Measurements from ENCODE around the gene PTPRM.

DNA sequence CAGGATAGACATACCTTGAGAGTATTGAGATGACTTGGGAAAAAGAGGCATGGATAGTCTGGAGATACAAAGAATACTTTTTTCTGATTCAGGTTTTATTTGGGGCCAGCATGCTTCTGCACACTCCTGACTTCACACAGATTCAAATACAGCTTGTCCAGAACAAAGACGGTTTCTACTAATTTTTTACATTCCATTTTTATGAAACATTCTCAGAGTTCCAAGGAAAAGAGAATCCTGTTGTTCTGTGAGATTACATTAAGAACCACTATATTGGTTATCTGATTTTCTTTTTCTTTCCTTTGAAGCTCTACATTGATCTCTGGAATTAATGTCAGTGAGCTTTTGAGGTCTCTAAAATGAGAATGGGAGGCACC lies 41.0 kb downstream of the PTPRM start:
- TF ChIP-seq, protein P1, sequence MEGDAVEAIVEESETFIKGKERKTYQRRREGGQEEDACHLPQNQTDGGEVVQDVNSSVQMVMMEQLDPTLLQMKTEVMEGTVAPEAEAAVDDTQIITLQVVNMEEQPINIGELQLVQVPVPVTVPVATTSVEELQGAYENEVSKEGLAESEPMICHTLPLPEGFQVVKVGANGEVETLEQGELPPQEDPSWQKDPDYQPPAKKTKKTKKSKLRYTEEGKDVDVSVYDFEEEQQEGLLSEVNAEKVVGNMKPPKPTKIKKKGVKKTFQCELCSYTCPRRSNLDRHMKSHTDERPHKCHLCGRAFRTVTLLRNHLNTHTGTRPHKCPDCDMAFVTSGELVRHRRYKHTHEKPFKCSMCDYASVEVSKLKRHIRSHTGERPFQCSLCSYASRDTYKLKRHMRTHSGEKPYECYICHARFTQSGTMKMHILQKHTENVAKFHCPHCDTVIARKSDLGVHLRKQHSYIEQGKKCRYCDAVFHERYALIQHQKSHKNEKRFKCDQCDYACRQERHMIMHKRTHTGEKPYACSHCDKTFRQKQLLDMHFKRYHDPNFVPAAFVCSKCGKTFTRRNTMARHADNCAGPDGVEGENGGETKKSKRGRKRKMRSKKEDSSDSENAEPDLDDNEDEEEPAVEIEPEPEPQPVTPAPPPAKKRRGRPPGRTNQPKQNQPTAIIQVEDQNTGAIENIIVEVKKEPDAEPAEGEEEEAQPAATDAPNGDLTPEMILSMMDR (IDR thresholded peaks at IDR 0.05) = no peak
- TF ChIP-seq POLR2A (IDR thresholded peaks at IDR 0.05) (no peak), POLR2AphosphoS5 (IDR thresholded peaks at IDR 0.05) (no peak)

Measured in gastroesophageal sphincter (tissue), 3 donors.